Adrenal gland (tissue), 12 donors: ENCODE data around the gene ZNF296. TPM values are rescaled to one million over a fixed set of nuclear protein-coding genes. Genes with fewer than 3 reads are reported as not detected.

Experiments used
- DNase-seq, 7 donors: peaks; one replicate each; pipeline ENCODE4 v3.0.0-alpha.2; 2019 to 2020
- H3K27ac ChIP-seq, 5 donors: fragments of 200-600 bp; sonication (generic) in 4 of 5; 1 replicate in 3 of 5; 2 replicates in 2 of 5; pipeline versions ENCODE4 v1.5.1 to v1.8.0; 2016 to 2020; ENCODE audit warnings: mild to moderate bottlenecking in 1 of 5
- H3K27me3 ChIP-seq: fragments of 200-600 bp; 2 replicates; pipeline ENCODE4 v1.8.0; 2021
- H3K36me3 ChIP-seq, 2 donors: fragments of 200-600 bp; replicated peaks in 1 of 2; 1 replicate in 1 of 2; 2 replicates in 1 of 2; pipeline versions ENCODE4 v1.5.1 to v1.8.0; 2018 to 2022
- H3K4me1 ChIP-seq, 2 donors: fragments of 200-600 bp; replicated peaks in 1 of 2; 1 replicate in 1 of 2; 2 replicates in 1 of 2; pipeline versions ENCODE4 v1.5.1 to v1.8.0; 2018 to 2021
- H3K4me3 ChIP-seq, 4 donors: fragments of 200-600 bp; sonication (generic) in 3 of 4; one replicate each; pipeline ENCODE4 v1.5.1; 2016 to 2018
- H3K9me3 ChIP-seq, 3 donors: fragments of 200-600 bp; sonication (generic) in 1 of 3; replicated peaks in 1 of 3; 1 replicate in 2 of 3; 2 replicates in 1 of 3; pipeline versions ENCODE4 v1.5.1 to v1.8.0; 2016 to 2021
- POLR2A ChIP-seq, 2 donors: fragments of 450-650 bp; IDR thresholded peaks; one replicate each; pipeline ENCODE4 v1.6.1; 2017; ENCODE audit warnings: antibody characterized with exemption in 2 of 2, mild to moderate bottlenecking in 2 of 2, moderate library complexity in 1 of 2
- WGBS, 4 donors: extraction: QIAGEN DNeasy Blood & Tissue Kit in 2 of 4; methylation state at CpG; one replicate each; pipeline versions ENCODE4 v1.1.5 to v1.1.7; 2013 to 2017; 5-methylcytosine and 5-hydroxymethylcytosine counted together
- intact Hi-C, 2 donors: fragments of 100-400 bp; cut with DNase I; formaldehyde crosslinking; loops; one replicate each; pipeline versions ENCODE4 v1.14.1 to v1.15.0; 2022 to 2023
- polyA plus RNA-seq, 3 donors: library from polyadenylated mRNA; stranded (reverse); fragments of 200-250 nt in 2 of 3; fragments of 350-450 nt in 1 of 3; fragmentation: Illumina TruSeq in 1 of 3; extraction: RNeasy Lipid Tissue Mini Kit (QIAGEN cat#74804) in 1 of 3; gene quantifications; one replicate each; pipeline ENCODE4 v1.2.3, GENCODE V29; 2013 to 2014
- total RNA-seq, 9 donors: library from RNA; depleted of rRNA in 4 of 9; stranded (reverse); fragments of >200 nt in 4 of 9; fragments of 120-200 nt in 1 of 9; fragmentation: NEBNext Ultra II Directional in 1 of 9; extraction: Animal tissue kit (Norgen Biotek cat#: 25700) in 1 of 9; gene quantifications; one replicate each; pipeline versions ENCODE4 v1.1.0 to v1.2.4, GENCODE V29; 2013 to 2023
- TF ChIP-seq, protein P1 (sequence below), 6 experiments: fragments of 450-650 bp in 4 of 6; fragments of 200-600 bp in 2 of 6; sonication (generic) in 1 of 6; IDR thresholded peaks; 1 replicate in 5 of 6; 2 replicates in 1 of 6; pipeline versions ENCODE4 v1.5.1 to v1.8.0; 2016 to 2021; ENCODE audit warnings: antibody characterized with exemption in 6 of 6, mild to moderate bottlenecking in 2 of 6, moderate library complexity in 1 of 6
- donor health status: healthy with polysubstance abuse.
- donor health status: Bipolar disorder and iron deficiency.
- donor health status: DM: yes; HTN: yes; CAD: no.
- donor health status: DM: no; HTN: no; CAD: no.
- donor health status: DM: no; HTN: no; CAD: no.
- donor health status: DM: yes; HTN: yes; CAD: no.

Gene ZNF296
- total and polyA plus RNA-seq, 12 donors = 0.06 to 13.2 (median 0.81) TPM; not detected in 2

DNA sequence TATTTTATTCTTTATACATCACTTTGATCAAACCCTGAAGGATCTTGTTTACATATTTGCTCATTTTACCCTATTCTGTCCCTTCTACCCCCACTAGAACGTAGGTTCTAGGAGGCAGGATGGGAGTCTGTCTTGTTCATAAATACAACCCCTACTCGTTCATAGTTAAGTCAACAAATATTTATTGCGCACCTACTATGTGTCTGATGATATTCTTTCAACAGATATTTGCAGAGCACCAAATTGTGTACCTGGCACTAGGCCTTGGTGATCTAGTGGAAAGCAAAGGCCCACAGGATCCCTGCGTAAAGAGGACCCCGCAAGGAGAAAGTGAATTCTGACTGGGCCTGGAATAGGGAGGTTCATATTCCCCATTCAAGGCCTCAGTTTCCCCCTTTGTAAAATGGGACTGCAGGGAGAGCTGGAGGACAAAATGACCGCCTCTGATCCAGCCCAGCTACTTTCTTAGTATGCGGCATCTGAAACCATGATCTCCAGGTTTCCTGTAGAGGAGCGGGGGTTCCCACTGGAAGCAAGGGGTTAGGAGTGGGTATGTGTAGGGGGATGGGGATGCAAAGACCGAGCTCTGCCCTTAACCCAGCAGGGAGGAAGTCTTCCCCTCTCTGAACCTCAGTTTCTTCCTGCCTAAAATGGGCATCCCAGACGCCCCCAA is 2.2 kb upstream of the ZNF296 start:
- peak overlapping the region in 2 of 4 donors; percentile 75 to 98 for H3K4me3 ChIP-seq
- H3K9me3 ChIP-seq = no peaks in the 10 kb centered on the region
- peaks cover 0 to 9% of the 10 kb centered on the region in 2 donors for H3K36me3 ChIP-seq
- peaks cover 20 to 30% of the 10 kb centered on the region in 2 donors for H3K4me1 ChIP-seq
- H3K27ac ChIP-seq = peak overlapping the region in 1 of 5 donors; percentile 59
- WGBS, 4 donors = 51 to 67% (median 53%) methylated on average over 5 to 10 of the region's 10 CpGs
- intact Hi-C loops = no loop called here
- no peak for DNase-seq
- no peaks in the 10 kb centered on the region for H3K27me3 ChIP-seq
- no peak for TF ChIP-seq POLR2A (IDR thresholded peaks at IDR 0.05)
- TF ChIP-seq, protein P1, sequence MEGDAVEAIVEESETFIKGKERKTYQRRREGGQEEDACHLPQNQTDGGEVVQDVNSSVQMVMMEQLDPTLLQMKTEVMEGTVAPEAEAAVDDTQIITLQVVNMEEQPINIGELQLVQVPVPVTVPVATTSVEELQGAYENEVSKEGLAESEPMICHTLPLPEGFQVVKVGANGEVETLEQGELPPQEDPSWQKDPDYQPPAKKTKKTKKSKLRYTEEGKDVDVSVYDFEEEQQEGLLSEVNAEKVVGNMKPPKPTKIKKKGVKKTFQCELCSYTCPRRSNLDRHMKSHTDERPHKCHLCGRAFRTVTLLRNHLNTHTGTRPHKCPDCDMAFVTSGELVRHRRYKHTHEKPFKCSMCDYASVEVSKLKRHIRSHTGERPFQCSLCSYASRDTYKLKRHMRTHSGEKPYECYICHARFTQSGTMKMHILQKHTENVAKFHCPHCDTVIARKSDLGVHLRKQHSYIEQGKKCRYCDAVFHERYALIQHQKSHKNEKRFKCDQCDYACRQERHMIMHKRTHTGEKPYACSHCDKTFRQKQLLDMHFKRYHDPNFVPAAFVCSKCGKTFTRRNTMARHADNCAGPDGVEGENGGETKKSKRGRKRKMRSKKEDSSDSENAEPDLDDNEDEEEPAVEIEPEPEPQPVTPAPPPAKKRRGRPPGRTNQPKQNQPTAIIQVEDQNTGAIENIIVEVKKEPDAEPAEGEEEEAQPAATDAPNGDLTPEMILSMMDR (IDR thresholded peaks at IDR 0.05) = no peak

DNA sequence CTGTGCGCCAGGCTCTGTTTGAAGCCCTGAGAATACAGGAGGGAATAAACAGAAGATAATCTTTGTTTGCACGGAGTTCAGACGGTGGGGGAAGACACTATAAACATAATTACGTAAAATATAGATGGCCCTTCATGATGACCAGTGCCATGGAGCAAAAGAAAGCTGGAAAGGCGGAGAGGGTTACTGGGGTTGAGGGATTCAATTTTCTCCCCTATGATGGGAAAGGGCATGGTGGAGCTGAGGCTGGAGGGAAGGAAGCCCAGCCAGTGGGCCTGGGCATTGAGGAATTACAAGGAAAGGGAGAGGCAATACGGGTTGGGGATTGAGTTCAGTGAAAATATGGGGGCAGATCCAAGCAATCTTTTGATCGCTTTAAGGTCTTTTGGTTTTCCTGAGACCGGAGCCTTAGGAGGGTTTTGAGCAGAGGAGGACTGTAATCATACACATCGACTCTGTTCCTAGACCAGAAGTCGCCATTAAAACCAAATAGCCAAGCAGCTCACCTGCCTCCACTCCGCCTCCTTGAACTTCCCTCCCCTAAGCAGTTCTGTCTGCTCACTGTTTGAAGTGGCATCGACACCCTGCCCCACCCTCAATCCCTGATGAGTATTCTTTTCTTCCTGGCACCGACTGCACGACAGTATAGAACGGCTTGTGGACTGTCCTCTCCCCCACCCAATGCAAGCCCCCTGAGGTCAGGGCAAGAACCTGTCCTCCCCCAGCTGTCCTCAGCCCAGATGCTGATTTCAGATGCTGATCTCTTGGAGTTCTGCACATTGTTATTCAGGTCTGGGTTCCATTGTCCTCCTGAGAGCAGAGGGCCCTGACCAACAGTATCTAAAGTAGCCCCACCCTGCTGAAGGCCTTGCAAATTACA is 813 bp upstream of the ZNF296 start:
- H3K36me3 ChIP-seq = peaks cover 0 to 6% of the 10 kb centered on the region in 2 donors
- no peaks in the 10 kb centered on the region for H3K27me3 ChIP-seq
- TF ChIP-seq, protein P1 (IDR thresholded peaks at IDR 0.05) = no peak
- no peak for TF ChIP-seq POLR2A (IDR thresholded peaks at IDR 0.05)
- peak overlapping the region in 1 of 4 donors; percentile 51 for H3K4me3 ChIP-seq
- no peak for DNase-seq
- intact Hi-C loops = no loop called here
- H3K4me1 ChIP-seq = peaks cover 20 to 30% of the 10 kb centered on the region in 2 donors
- 76 to 78% (median 77%) methylated on average over 15 of the region's 15 CpGs for WGBS, 4 donors
- H3K27ac ChIP-seq = peak overlapping the region in 2 of 5 donors; percentile 1 to 67
- no peaks in the 10 kb centered on the region for H3K9me3 ChIP-seq

DNA sequence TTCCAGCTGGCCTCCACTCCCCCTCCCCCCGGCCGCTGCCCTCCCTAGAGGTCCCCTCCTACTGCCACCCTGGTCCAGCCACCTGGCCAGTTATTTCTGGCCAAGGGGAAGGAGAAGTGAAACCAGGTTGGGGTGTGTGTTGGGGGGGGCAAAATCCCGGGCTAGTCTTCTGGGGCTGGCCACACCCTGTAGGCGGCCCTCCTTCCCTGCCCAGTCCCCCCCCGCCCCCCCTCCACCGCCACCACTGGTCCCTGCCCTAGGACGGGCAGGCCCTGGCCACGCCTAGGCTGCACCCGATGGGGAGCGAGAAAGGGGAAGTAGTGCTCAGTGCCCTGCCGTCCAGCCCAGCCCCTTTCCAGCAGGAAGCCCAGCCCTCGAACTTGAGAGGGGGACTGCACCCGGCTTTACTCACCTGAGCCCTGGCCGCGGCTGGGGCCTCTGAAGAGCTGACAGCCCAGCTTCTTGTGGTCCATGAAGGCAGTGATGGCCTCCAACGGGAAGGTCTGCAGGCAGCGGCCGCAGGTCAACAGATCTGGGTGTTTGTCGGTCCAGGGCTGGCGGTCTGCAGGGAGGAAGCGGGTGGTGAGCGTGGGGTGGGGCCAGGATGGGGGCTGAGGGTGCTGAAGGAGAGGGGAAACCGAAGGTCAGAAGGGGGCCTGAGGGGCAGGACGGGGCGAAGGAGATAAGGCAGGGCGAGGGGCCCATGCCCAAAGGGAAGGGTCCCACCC is 813 bp downstream of the ZNF296 start:
- H3K4me3 ChIP-seq = peak overlapping the region in 1 of 4 donors; percentile 51
- peaks cover 0 to 15% of the 10 kb centered on the region in 2 donors for H3K36me3 ChIP-seq
- peak overlapping the region in 4 of 5 donors; percentile 1 to 67 (median 40) for H3K27ac ChIP-seq
- intact Hi-C loops = no loop called here
- no peaks in the 10 kb centered on the region for H3K27me3 ChIP-seq
- H3K9me3 ChIP-seq = no peaks in the 10 kb centered on the region
- WGBS, 4 donors = 36 to 50% (median 44%) methylated on average over 9 to 26 of the region's 26 CpGs
- TF ChIP-seq POLR2A (IDR thresholded peaks at IDR 0.05) = no peak
- TF ChIP-seq, protein P1 (IDR thresholded peaks at IDR 0.05) = no peak
- peak in 6 of 7 donors; percentile 44 to 74 (median 56) for DNase-seq
- H3K4me1 ChIP-seq = peaks cover 20 to 25% of the 10 kb centered on the region in 2 donors
